GM19328 (cell line): ENCODE measurements around the gene SCAF4.
"Not testable (repeated sequence)": the region's sequence is repeated elsewhere in the genome, so short reads cannot be mapped to it uniquely, and the experiment has no call there.

ENCODE experiments used
- ATAC-seq: cut with Tn5 transposase; IDR thresholded peaks from one replicate; pipeline ENCODE4 v1.9.1; 2021; ENCODE audit warnings: mild to moderate bottlenecking, moderate library complexity; ENCODE audit not compliant: unreplicated experiment

Gene SCAF4

GRCh38 chr21:31651491-31651890 is 80.4 kb downstream of the SCAF4 start:
- not testable (repeated sequence) for ATAC-seq

GRCh38 chr21:31650930-31651329 is 81.0 kb downstream of the SCAF4 start:
- ATAC-seq: no peak

- ATAC-seq: peak; percentile 83
These were observed 84.3 kb downstream of the SCAF4 start for GRCh38 chr21:31647650-31648049.

GRCh38 chr21:31644643-31645042 is 87.3 kb downstream of the SCAF4 start:
- ATAC-seq: no peak

- no peak for ATAC-seq
These were observed 90.4 kb downstream of the SCAF4 start for GRCh38 chr21:31641416-31641922.

DNA sequence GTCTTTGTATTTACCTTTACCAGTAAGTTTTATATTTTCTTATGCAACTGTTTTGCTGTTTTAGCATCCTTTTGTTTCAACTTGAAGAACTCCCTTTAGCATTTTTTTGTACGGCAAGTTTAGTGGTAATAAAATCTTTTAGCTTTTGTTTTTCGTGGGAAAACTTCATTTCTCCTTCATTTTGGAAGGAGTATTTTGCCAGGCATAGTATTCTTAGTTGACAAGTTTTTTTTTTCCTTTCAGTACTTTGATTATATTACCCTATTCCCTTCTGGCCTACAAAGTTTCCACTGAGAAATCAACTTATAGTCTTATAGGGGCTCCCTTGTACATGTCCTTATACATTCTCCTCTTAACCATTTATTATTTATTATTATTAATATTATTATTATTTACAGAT is 95.0 kb downstream of the SCAF4 start:
- ATAC-seq: no peak

DNA sequence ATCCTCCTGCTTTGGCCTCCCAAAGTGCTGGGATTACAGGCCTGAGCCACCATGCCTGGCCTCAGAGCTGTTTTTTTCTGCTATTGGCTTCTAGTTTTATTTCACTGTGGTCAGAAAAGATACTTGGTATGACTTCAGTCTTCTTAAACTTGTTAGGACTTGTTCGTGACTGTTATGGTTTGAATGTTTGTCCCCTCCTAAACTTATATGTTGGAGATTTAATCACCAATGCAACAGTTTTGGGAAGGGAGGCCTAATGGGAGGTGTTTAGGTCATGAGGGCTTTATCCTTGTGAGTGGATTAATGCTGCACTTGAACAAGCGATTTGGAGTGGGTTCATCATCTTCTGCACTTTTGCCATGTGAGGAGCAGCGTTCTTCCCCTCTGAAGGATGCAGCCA is 96.9 kb downstream of the SCAF4 start:
- ATAC-seq: no peak

- not testable (repeated sequence) for ATAC-seq
These were observed 100.0 kb downstream of the SCAF4 start for GRCh38 chr21:31631881-31632280.

- no peak for ATAC-seq
These were observed 101.8 kb downstream of the SCAF4 start for GRCh38 chr21:31629972-31630711.

DNA sequence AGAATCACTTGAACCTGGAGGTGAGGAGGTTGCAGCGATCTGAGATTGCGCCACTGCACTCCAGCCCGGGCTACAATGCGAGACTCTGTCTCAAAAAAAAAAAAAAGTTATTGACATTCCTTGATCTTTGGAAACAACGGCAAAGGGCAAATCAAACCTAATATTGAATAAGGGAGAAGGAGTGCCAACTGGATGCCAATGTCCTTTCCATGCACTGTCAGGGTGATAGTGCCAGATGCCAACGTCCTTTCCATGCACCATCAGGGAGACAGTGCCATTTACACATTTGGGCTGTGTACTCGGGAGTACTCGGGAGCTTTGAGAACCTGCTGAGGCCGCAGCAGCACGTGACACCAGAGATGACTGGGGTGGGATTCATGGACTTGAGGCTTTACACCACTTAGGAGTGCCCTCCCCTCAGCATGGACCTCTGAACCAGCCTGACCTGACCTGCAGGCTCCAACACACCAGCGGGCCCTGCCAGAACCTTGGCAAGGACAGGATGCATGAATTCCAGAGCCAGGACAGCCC is 106.9 kb downstream of the SCAF4 start:
- no peak for ATAC-seq

DNA sequence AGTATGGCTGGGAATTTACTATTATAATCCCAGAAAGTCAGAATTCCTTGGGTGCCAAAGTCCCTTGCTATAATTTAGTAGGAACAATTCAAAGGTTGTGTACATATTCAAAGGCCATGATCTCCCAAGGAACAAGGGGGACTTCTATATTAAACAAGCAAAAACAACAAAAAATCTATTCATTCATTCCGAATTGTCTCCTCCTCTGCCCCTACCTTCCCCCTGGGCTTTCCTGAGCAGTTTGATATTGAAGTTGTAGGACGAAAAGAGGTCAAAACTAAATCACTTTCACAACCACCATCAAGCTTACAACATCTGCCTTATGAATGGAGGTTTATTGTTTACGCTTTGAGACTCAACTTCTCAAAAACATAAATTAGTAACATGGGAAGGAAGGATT is 107.7 kb downstream of the SCAF4 start:
- no peak for ATAC-seq

- ATAC-seq: no peak
These were observed 108.3 kb downstream of the SCAF4 start for GRCh38 chr21:31623664-31624063.

DNA sequence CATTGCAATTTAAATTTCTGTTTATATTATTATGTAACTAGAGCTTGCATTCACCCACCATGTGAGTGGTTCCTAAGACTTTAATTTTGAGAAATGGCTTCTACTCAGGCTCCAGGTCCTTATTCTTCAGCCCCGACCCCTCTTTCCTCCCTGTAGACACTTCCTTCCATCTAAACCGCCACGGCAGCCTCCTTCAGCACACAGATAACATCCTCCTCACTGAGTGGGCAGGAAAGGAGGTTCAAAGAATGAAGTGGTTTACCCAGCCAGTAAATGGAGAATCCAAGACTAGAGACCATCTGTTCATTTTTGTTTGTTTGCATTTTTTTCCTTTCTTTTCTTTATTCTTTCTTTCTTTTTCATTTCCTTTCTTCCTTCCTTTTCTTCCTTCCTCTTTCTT is 109.5 kb downstream of the SCAF4 start:
- ATAC-seq: no peak
